ENCODE results near the gene ACOT8. TPM values are rescaled to one million over a fixed set of nuclear protein-coding genes. Genes with fewer than 3 reads are reported as not detected.

The ACOT8 gene
- total and polyA plus RNA-seq, 2 of the 8 experiments (the other 6 are each of a cell fraction or from before 2014, with no cell fraction given): 37.6 to 88.8 TPM

DNA sequence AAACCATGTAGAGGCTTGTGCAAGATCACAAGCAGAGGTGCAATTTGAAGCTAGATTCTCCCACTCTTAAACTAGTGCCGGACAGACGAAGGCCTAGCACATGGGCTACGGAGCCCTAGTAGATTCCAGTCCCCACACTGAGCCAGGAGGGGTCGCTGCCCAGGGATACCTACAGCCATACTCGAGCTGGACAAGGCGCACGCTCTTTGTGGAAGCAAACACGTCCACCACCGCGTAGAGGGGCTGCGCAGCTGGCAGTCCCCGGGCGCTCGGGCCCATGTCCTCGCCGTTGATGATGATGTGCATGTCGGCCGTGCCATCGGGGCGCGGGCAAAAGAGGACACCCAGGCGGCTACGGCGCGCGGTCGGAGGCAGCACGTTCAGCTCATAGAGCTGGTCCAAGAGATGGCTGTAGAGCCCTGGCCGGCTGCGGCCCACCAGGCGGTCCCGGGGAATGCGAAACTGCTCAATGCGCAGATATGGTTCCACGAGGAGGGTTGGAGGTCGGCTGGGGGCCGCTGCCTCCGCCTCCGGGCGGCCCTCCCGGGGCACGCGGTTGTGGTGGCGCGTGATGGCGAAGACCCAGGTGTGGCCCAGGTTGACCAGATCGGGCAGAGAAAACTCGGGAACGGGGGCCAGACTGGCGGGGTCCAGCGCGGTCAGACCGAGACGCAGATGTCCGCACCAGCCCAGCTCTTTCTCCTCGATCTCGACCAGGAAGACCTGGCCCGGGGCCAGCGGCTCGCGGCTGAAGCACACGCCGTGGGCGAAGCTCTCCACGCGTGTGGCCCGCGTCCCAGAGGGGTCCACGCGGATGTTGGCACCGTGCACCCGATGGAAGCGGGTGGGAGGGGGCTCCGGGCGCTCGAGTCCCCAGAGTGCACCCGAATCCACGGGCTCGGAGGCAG is 33.1 kb upstream of the ACOT8 start (continued):
- TF ChIP-seq RXRA (IDR thresholded peaks at IDR 0.05; ENCODE audit: insufficient read depth, low read depth, low read length): no peak

Measured in H1 (cell line).